K562 (cell line): ENCODE measurements around the gene ARF4. TPM values are rescaled to one million over a fixed set of nuclear protein-coding genes. Genes with fewer than 3 reads are reported as not detected.
A peak's percentile ranks its signal among the peaks of the same experiment; 100 is the strongest.

ENCODE experiments used
- ATAC-seq: fragments of 200-7000 bp; cut with Tn5 transposase; 3 replicates; pipeline ENCODE4 v1.9.1; 2020; ENCODE audit warnings: moderate library complexity
- BruUV-seq: library from RNA; stranded (reverse); fragments of 400-500 nt; replicated peaks from 2 replicates; lab custom pipeline; 2021; lab: Mats Ljungman, UMichigan
- CTCF ChIA-PET: fragments of 300-600 bp; formaldehyde crosslinking; extraction: SDS; loops from one replicate; lab custom pipeline; 2021; ENCODE audit warnings: low intra/inter-chr PET ratio; lab: Yijun Ruan, JAX
- POLR2A ChIA-PET: fragments of 300-600, 350-650 bp; sonication (Branson Sonifier 250); formaldehyde crosslinking; extraction: SDS; loops from one replicate; lab custom pipeline; 2021; ENCODE audit warnings: antibody characterized with exemption, inconsistent platforms; lab: Yijun Ruan, JAX
- DNase-seq, 4 experiments: peaks; one replicate each; pipeline versions ENCODE4 v3.0.0 to v3.0.0-alpha.2; 2011 to 2018; ENCODE audit warnings: low spot score in 3 of 4, mixed read lengths in 3 of 4; ENCODE audit errors: extremely low read depth in 1 of 4
- FAIRE-seq: peaks from 2 replicates; lab custom pipeline; 2011; peaks lifted over from hg19 to GRCh38; lab: Jason Lieb, UNC
- H2AFZ ChIP-seq: 2 replicates; pipeline ENCODE4 v1.6.0; 2011; ENCODE audit warnings: low read depth, low read length, control low read depth, inconsistent platforms
- H3K27ac ChIP-seq: fragments of 200-600 bp; 3 replicates; pipeline ENCODE4 v1.8.0; 2011; ENCODE audit warnings: low read depth, mild to moderate bottlenecking, control low read depth, inconsistent platforms, low read length, moderate library complexity, mixed read lengths; ENCODE audit errors: extremely low read depth
- H3K27me3 ChIP-seq, 2 experiments: fragments of 300-600 bp in 1 of 2; 2 replicates in 1 of 2; 3 replicates in 1 of 2; pipeline versions ENCODE4 v1.6.0 to v1.8.0; 2011; ENCODE audit warnings: inconsistent platforms in 2 of 2, low read length in 2 of 2, mild to moderate bottlenecking in 1 of 2, mixed read lengths in 1 of 2, moderate library complexity in 1 of 2; ENCODE audit not compliant: control insufficient read depth in 2 of 2, insufficient read depth in 2 of 2
- H3K36me3 ChIP-seq: fragments of 300-600 bp; 3 replicates; pipeline ENCODE4 v1.8.0; 2011; ENCODE audit warnings: mild to moderate bottlenecking, low read length, inconsistent platforms; ENCODE audit not compliant: control insufficient read depth, insufficient read depth
- H3K4me1 ChIP-seq, 2 experiments: fragments of 200-600 bp in 1 of 2; replicated peaks in 1 of 2; 2 replicates in 1 of 2; 3 replicates in 1 of 2; pipeline versions ENCODE4 v1.5.1 to v1.8.0; 2011; ENCODE audit warnings: inconsistent platforms in 2 of 2, low read length in 2 of 2, mild to moderate bottlenecking in 1 of 2, mixed read lengths in 1 of 2, moderate library complexity in 1 of 2; ENCODE audit not compliant: control insufficient read depth in 2 of 2, insufficient read depth in 2 of 2
- H3K4me2 ChIP-seq: 2 replicates; pipeline ENCODE4 v1.6.1; 2011; ENCODE audit warnings: low read length, control low read depth, inconsistent platforms, mixed read lengths; ENCODE audit not compliant: insufficient read depth
- H3K4me3 ChIP-seq: fragments of 200-600 bp; sonication (generic), shearing (Covaris generic); 2 replicates; pipeline ENCODE4 v1.5.1; 2016; ENCODE audit warnings: control low read depth, inconsistent platforms
- H3K79me2 ChIP-seq: fragments of 200-600 bp; 3 replicates; pipeline ENCODE4 v1.8.0; 2011; ENCODE audit warnings: low read length, inconsistent platforms; ENCODE audit not compliant: control insufficient read depth, insufficient read depth
- H3K9ac ChIP-seq, 2 experiments: 2 replicates each; pipeline versions ENCODE4 v1.6.0 to v1.6.1; 2011; ENCODE audit warnings: low read depth in 2 of 2, low read length in 2 of 2, control low read depth in 1 of 2, inconsistent platforms in 1 of 2, mild to moderate bottlenecking in 1 of 2, mixed read lengths in 1 of 2; ENCODE audit not compliant: insufficient read depth in 1 of 2
- H3K9me1 ChIP-seq: one replicate; pipeline ENCODE4 v1.6.0; 2011; ENCODE audit warnings: inconsistent platforms, mild to moderate bottlenecking, low read length, moderate library complexity; ENCODE audit not compliant: control insufficient read depth, insufficient read depth
- H3K9me3 ChIP-seq: replicated peaks from 2 replicates; pipeline ENCODE4 v1.5.1; 2011; ENCODE audit warnings: low read depth, low read length, inconsistent platforms; ENCODE audit not compliant: control insufficient read depth, insufficient read depth
- H4K20me1 ChIP-seq: replicated peaks from 2 replicates; pipeline ENCODE4 v1.6.1; 2011; ENCODE audit warnings: low read length, inconsistent platforms, mixed read lengths; ENCODE audit not compliant: control insufficient read depth, insufficient read depth
- PCBP2 ChIP-seq: fragments of 200-400 bp; formaldehyde crosslinking; IDR thresholded peaks from 2 replicates; pipeline ENCODE4 v1.6.1; 2018; ENCODE audit warnings: low read length, low read depth, mild to moderate bottlenecking, moderate library complexity; ENCODE audit not compliant: poor library complexity, severe bottlenecking
- VEZF1 ChIP-seq: fragments of 200-800 bp; sonication (Bioruptor generic); IDR thresholded peaks from 2 replicates; pipeline ENCODE4 v1.6.1; 2017; ENCODE audit warnings: missing genetic modification characterization, missing compliant biosample characterization
- WGBS: fragments of 100-300 bp; shearing (Covaris generic); methylation state at CpG from one replicate; pipeline ENCODE4 v1.1.6; 2016; ENCODE audit warnings: low coverage, mixed read lengths; ENCODE audit not compliant: insufficient coverage; ENCODE audit errors: missing lambda C conversion rate; 5-methylcytosine and 5-hydroxymethylcytosine counted together
- in situ Hi-C: fragments of 300-500 bp; cut with MboI; formaldehyde crosslinking; loops from 4 replicates; pipeline ENCODE4 v1.15.0; 2018; ENCODE audit warnings: inconsistent platforms, mixed read lengths
- intact Hi-C: fragments of 100-400 bp; cut with micrococcal nuclease; formaldehyde crosslinking; loops from 2 replicates; pipeline ENCODE4 v1.14.2; 2022
- polyA plus RNA-seq, 8 experiments: library from polyadenylated mRNA; depleted of rRNA in 4 of 8; stranded (reverse) in 5 of 8; unstranded in 3 of 8; fragments of >200 nt; fragmentation: Nextera tagmentation in 2 of 8; fragmentation: Illumina TruSeq in 1 of 8; extraction: Ambion mirVana in 2 of 8; extraction: Trizol in 1 of 8; gene quantifications; 2 replicates each; pipeline versions ENCODE4 v1.2.1 to v1.2.3, GENCODE V29; 2011 to 2014; ENCODE audit warnings: inconsistent platforms in 1 of 8, missing spikeins in 1 of 8
- total RNA-seq, 7 experiments: library from RNA; depleted of rRNA in 6 of 7; stranded (reverse); fragments of >200 nt in 6 of 7; fragmentation: Illumina TruSeq in 2 of 7; extraction: Trizol in 2 of 7; gene quantifications; 2 replicates each; pipeline versions ENCODE4 v1.2.1 to v1.2.3, GENCODE V29; 2011 to 2021; ENCODE audit warnings: low replicate concordance in 1 of 7

The ARF4 gene
- total and polyA plus RNA-seq, 9 of the 15 experiments (the other 6 are each of a cell fraction or from before 2014, with no cell fraction given) = 41.1 to 273 (median 83.8) TPM

GRCh38 chr3:57559526-57559925, 37.6 kb downstream of the ARF4 start:
- Histone ChIP-seq H3K79me2 (peaks cover 52% of the 10 kb centered on the region), H4K20me1 (0 out of 2 replicates have a peak, but pooled peaks cover 6% of the 10 kb centered on the region), H3K9me3 (peaks cover 6% of the 10 kb centered on the region), H3K27me3 (no peaks in the 10 kb centered on the region), H3K4me3 (no peak overlapping the region; the same call in 1 of the 2 replicates), H3K36me3 (peaks cover 43% of the 10 kb centered on the region), H3K27ac (no peak overlapping the region), H3K9me1 (no peaks in the 10 kb centered on the region), H3K4me2 (peak overlapping the region; percentile 41; the same call in 1 of the 2 replicates), H2AFZ (no peak overlapping the region), H3K4me1 (peaks cover 10 to 26% of the 10 kb centered on the region in 2 experiments; a peak in 4 of 5 replicates), H3K9ac (no peak overlapping the region; a peak in 1 of 4 replicates)
- BruUV-seq = TSS peak; percentile 15
- ChIA-PET CTCF (no interaction called here), POLR2A (interaction anchor here (0.9 kb wide), 1 partner anchor 35 kb away, joined by 3 read pairs; no protein-coding TSS in a partner anchor)
- TF ChIP-seq PCBP2 = no peak
- no peak for TF ChIP-seq VEZF1 (CRISPR knock-in tag)
- 100% methylated on average over 1 of the region's 1 CpG for WGBS
- in situ Hi-C loops (no loop called here), intact Hi-C loops (no loop called here)
- DNase-seq (no peak), FAIRE-seq (no peak), ATAC-seq (no peak)
